Glutamatergic neuron (in vitro differentiated cells): ENCODE measurements around the gene UGT1A4. TPM values are rescaled to one million over a fixed set of nuclear protein-coding genes. Genes with fewer than 3 reads are reported as not detected.
A peak's percentile ranks its signal among the peaks of the same experiment; 100 is the strongest.

Source experiments
- DNase-seq: peaks from one replicate; pipeline ENCODE4 v3.0.0; 2022
- H3K27ac Mint-ChIP-seq: one replicate; pipeline ENCODE4 v1.8.0; 2020; ENCODE audit warnings: mild to moderate bottlenecking, mixed read lengths, inconsistent platforms; ENCODE audit not compliant: unreplicated experiment
- H3K27me3 Mint-ChIP-seq: one replicate; pipeline ENCODE4 v1.8.0; 2020; ENCODE audit warnings: mild to moderate bottlenecking, moderate library complexity, mixed read lengths, inconsistent platforms; ENCODE audit not compliant: unreplicated experiment
- H3K36me3 Mint-ChIP-seq: one replicate; pipeline ENCODE4 v1.8.0; 2020; ENCODE audit warnings: mild to moderate bottlenecking, mixed read lengths, inconsistent platforms; ENCODE audit not compliant: unreplicated experiment
- H3K4me1 Mint-ChIP-seq: one replicate; pipeline ENCODE4 v1.8.0; 2020; ENCODE audit warnings: mild to moderate bottlenecking, low read depth, mixed read lengths, inconsistent platforms; ENCODE audit not compliant: unreplicated experiment
- H3K4me3 Mint-ChIP-seq: one replicate; pipeline ENCODE4 v1.8.0; 2020; ENCODE audit warnings: mild to moderate bottlenecking, mixed read lengths, inconsistent platforms; ENCODE audit not compliant: unreplicated experiment
- H3K9me3 Mint-ChIP-seq: one replicate; pipeline ENCODE4 v1.8.0; 2020; ENCODE audit warnings: mild to moderate bottlenecking, moderate library complexity, mixed read lengths, inconsistent platforms; ENCODE audit not compliant: unreplicated experiment
- total RNA-seq: library from RNA; stranded (reverse); fragmentation: NEBNext Ultra II Directional; extraction: Animal tissue kit (Norgen Biotek cat#: 25700); gene quantifications from one replicate; pipeline ENCODE4 v1.2.1, GENCODE V29; 2021; ENCODE audit not compliant: unreplicated experiment
- TF ChIP-seq, protein P1 (sequence below): fragments of 200-600 bp; sonication (generic); IDR thresholded peaks from one replicate; pipeline ENCODE4 v1.5.0; 2021; ENCODE audit not compliant: partially characterized antibody, unreplicated experiment

UGT1A4 gene
- total RNA-seq, 1 donor from 2014 or later: not detected

DNA sequence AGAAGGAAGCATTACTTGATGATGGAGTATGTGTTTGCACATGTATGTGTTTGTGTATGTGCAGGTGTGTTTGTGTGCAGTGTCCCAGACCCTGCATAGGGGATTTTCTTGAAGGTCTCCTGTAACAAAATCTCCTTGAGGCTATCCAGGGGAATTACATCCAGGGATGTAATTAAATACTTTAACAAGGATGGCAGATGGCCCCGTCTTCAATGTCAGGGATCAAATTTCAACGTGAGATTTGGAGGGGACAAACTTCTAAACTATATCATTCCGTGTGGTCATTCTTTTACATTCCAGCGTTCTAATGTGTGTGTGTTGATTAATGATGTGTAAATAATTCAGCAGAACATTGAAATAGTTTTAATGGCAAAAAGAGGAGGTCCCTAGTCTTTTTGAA, 43.5 kb upstream of the UGT1A4 start:
- no peak overlapping the region for H3K27ac Mint-ChIP-seq
- H3K4me3 Mint-ChIP-seq: no peak overlapping the region
- H3K27me3 Mint-ChIP-seq: no peaks in the 10 kb centered on the region
- H3K4me1 Mint-ChIP-seq: peaks cover 9% of the 10 kb centered on the region
- no peaks in the 10 kb centered on the region for H3K36me3 Mint-ChIP-seq
- no peak for DNase-seq
- TF ChIP-seq, protein P1, sequence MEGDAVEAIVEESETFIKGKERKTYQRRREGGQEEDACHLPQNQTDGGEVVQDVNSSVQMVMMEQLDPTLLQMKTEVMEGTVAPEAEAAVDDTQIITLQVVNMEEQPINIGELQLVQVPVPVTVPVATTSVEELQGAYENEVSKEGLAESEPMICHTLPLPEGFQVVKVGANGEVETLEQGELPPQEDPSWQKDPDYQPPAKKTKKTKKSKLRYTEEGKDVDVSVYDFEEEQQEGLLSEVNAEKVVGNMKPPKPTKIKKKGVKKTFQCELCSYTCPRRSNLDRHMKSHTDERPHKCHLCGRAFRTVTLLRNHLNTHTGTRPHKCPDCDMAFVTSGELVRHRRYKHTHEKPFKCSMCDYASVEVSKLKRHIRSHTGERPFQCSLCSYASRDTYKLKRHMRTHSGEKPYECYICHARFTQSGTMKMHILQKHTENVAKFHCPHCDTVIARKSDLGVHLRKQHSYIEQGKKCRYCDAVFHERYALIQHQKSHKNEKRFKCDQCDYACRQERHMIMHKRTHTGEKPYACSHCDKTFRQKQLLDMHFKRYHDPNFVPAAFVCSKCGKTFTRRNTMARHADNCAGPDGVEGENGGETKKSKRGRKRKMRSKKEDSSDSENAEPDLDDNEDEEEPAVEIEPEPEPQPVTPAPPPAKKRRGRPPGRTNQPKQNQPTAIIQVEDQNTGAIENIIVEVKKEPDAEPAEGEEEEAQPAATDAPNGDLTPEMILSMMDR: peak; percentile 60
- H3K9me3 Mint-ChIP-seq: no peaks in the 10 kb centered on the region

DNA sequence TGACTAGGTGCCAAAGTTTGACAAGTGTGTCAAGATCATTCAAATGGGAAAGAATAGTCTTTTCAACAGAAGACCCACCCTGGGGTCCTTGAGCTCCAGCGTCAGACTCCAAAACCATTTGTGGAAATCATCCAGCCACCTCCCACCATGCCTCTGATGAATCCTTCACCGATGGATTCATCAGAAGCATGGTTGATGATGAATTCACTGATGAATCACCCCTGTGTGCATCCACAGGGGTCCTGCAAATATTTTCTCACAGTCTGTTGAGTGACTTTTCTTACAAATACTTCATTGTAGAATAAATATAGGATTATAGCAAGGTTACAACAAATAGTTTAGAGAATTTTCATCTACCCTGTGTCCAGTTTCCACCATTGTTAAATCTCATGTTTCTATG, 42.5 kb upstream of the UGT1A4 start:
- H3K27me3 Mint-ChIP-seq: no peaks in the 10 kb centered on the region
- H3K4me1 Mint-ChIP-seq: peaks cover 9% of the 10 kb centered on the region
- H3K27ac Mint-ChIP-seq: no peak overlapping the region
- H3K9me3 Mint-ChIP-seq: no peaks in the 10 kb centered on the region
- no peak for DNase-seq
- H3K4me3 Mint-ChIP-seq: no peak overlapping the region
- TF ChIP-seq, protein P1: no peak
- no peaks in the 10 kb centered on the region for H3K36me3 Mint-ChIP-seq

DNA sequence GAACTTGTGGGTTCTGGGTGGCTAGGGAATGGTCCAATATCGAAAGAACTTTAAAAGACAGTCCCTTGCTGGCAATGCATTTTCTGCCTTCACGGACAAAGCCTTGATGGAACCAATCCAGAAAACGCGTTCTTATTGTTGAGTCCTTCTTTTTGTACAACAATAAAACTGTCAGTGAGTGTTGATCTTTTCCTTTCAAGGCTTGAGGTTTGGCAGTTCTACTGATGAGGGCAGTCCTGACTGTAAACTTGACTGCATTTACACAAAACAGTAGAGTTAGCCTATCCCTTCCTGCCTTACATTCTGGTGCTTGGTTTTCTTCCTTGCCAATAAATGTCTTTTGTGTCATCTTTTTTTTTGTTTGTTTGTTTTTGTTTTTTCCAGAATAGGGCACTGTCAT, 39.3 kb upstream of the UGT1A4 start:
- no peak overlapping the region for H3K27ac Mint-ChIP-seq
- peaks cover 9% of the 10 kb centered on the region for H3K4me1 Mint-ChIP-seq
- DNase-seq: no peak
- TF ChIP-seq, protein P1: no peak
- H3K27me3 Mint-ChIP-seq: no peaks in the 10 kb centered on the region
- no peaks in the 10 kb centered on the region for H3K9me3 Mint-ChIP-seq
- H3K4me3 Mint-ChIP-seq: no peak overlapping the region
- no peaks in the 10 kb centered on the region for H3K36me3 Mint-ChIP-seq

DNA sequence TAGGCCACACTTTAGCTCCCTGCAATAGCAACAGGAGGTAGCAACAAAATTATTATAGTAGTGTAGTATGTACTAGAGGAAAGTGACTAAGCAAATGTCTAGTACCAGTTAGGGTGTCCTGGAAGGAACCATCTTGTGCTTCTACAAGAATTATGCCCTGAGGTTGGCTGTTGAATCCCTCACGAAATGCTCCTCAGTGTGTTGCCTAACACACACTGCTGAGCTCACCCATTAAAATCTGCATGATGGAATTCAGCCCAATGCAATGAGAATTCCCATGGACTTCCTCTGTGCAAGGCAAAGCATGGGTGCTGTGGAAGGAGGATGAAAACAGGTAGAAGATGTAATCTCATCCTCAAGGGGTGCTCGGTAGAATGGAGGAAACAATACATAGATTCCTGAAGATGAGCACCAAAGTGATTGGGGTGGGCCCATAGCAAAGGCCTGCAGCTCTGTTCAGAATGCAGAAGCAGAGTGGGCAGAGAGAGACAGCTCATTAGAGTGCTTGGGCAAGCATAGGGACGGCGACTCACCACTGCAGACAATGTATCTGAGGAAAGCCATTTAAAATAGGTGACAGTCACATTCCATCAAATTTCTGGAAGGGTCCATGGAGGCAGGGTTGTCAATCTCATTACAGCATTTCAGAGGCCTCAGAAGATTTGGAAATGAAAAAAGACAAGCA, 38.0 kb upstream of the UGT1A4 start:
- no peak overlapping the region for H3K27ac Mint-ChIP-seq

DNA sequence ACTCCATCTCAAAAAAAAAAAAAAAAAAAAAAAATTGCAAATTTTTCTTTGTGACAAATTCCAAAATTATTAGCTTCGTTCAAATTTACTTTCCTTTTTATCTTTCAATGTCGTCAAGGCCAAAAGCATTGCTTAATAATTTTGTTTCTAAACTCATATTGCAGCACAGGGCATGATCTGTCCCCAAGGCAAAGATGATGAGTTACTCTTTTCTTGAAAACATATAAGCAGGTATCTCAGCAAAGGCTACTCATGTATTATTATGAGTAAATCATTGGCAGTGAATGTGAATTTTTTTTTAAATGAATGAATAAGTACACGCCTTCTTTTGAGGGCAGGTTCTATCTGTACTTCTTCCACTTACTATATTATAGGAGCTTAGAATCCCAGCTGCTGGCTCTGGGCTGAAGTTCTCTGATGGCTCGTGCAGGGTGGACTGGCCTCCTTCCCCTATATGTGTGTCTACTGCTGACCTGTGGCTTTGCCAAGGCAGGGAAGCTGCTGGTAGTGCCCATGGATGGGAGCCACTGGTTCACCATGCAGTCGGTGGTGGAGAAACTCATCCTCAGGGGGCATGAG, 36.9 kb upstream of the UGT1A4 start, which contains the start of gene UGT1A7:
TSS of gene UGT1A7 (plus strand) at position 381 of the 579 bp plus-strand sequence. CDS start at position 418, 37 bp downstream.
- no peaks in the 10 kb centered on the region for H3K27me3 Mint-ChIP-seq
- no peak within 1 kb of the TSS for H3K27ac Mint-ChIP-seq
- no peaks in the 10 kb centered on the region for H3K9me3 Mint-ChIP-seq
- DNase-seq: no peak
- no peaks in the 10 kb centered on the region for H3K4me1 Mint-ChIP-seq
- H3K4me3 Mint-ChIP-seq: no peak within 1 kb of the TSS
- no peaks in the 10 kb centered on the region for H3K36me3 Mint-ChIP-seq
- TF ChIP-seq, protein P1: no peak

More for the DNA sequence above, 38.0 kb upstream of the UGT1A4 start:
- no peak overlapping the region for H3K4me3 Mint-ChIP-seq
- H3K9me3 Mint-ChIP-seq: no peaks in the 10 kb centered on the region
- TF ChIP-seq, protein P1: no peak
- DNase-seq: no peak
- no peaks in the 10 kb centered on the region for H3K36me3 Mint-ChIP-seq
- H3K27me3 Mint-ChIP-seq: no peaks in the 10 kb centered on the region
- no peaks in the 10 kb centered on the region for H3K4me1 Mint-ChIP-seq
